ENCODE results near the gene SLC35E2B. TPM values are rescaled to one million over a fixed set of nuclear protein-coding genes. Genes with fewer than 3 reads are reported as not detected.

Gene SLC35E2B
- total and polyA plus RNA-seq, 2 donors (not counting 1 experiment from before 2014, with no cell fraction given) = 17.5 to 55.8 TPM

DNA sequence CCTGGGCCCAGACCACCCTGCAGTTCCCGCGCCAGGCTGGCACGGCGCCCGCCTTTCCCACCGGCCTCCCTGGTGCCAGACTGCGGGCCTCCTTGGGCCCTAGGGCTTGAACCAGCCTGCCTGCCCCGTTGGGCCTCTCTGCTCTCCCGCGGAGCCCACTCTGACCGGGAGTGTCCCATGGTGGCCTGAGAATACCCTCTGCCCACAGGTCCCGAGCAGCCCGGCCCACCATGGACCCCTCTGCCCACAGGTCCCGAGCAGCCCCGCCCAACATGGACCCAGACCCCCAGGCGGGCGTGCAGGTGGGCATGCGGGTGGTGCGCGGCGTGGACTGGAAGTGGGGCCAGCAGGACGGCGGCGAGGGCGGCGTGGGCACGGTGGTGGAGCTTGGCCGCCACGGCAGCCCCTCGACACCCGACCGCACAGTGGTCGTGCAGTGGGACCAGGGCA lies 69.4 kb downstream of the SLC35E2B start:
- no peak for DNase-seq (ENCODE audit: low read depth in 2 of 2)
- H3K9ac ChIP-seq (ENCODE audit: insufficient read depth, low read length) = no peak overlapping the region
- no peaks in the 10 kb centered on the region for H3K4me1 ChIP-seq (ENCODE audit: control insufficient read depth, extremely low read depth, insufficient read depth, low read length)
- H3K27me3 ChIP-seq (ENCODE audit: control insufficient read depth, insufficient read depth, low read length) = no peaks in the 10 kb centered on the region
- TF ChIP-seq CTCF (conservative IDR thresholded peaks at IDR 0.05 in 1 of 2, IDR thresholded peaks at IDR 0.05 in 1 of 2; ENCODE audit: low read depth in 1 of 2, low read length in 2 of 2) (no peak), EZH2 (IDR thresholded peaks at IDR 0.05; ENCODE audit: low read length, missing control alignments) (no peak)
- H2AFZ ChIP-seq (ENCODE audit: low read length) = no peak overlapping the region
- peaks cover 5% of the 10 kb centered on the region for H3K36me3 ChIP-seq (ENCODE audit: control insufficient read depth, insufficient read depth, low read length)
- H3K79me2 ChIP-seq (ENCODE audit: control insufficient read depth, insufficient read depth, low read length) = no peaks in the 10 kb centered on the region
- H3K4me2 ChIP-seq (ENCODE audit: extremely low read depth, insufficient read depth, low read length) = no peak overlapping the region
- no peaks in the 10 kb centered on the region for H4K20me1 ChIP-seq (ENCODE audit: control insufficient read depth, extremely low read depth, insufficient read depth, low read length)
- no peak overlapping the region for H3K4me3 ChIP-seq (replicated peaks in 1 of 4; ENCODE audit: control extremely low read depth in 1 of 4, insufficient read depth in 1 of 4, low read depth in 3 of 4, low read length in 4 of 4)
- H3K9me3 ChIP-seq (ENCODE audit: control insufficient read depth, insufficient read depth, low read depth, low read length) = no peaks in the 10 kb centered on the region
- no peak overlapping the region for H3K27ac ChIP-seq (ENCODE audit: insufficient read depth, low read length)

DNA sequence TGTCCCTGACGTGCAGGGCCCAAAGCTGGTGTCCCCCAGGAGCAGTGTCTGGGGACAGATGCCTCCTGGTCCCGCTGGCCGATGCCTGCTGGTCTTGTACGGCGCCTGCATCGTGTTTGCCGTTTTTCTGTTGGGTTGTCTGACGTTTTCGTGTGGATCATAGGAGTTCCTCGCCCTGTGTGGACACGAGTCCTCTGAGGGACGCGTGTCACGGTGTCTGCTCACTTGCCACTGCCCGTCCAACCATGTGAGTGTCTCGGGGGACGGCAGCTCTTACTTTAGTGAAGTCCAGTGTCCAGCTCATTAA lies 69.9 kb downstream of the SLC35E2B start:
- H3K27ac ChIP-seq (ENCODE audit: insufficient read depth, low read length) = no peak overlapping the region
- no peak overlapping the region for H3K4me3 ChIP-seq (replicated peaks in 1 of 4; ENCODE audit: control extremely low read depth in 1 of 4, insufficient read depth in 1 of 4, low read depth in 3 of 4, low read length in 4 of 4)
- no peak for TF ChIP-seq EZH2 (IDR thresholded peaks at IDR 0.05; ENCODE audit: low read length, missing control alignments)
- TF ChIP-seq CTCF (conservative IDR thresholded peaks at IDR 0.05 in 1 of 2, IDR thresholded peaks at IDR 0.05 in 1 of 2; ENCODE audit: low read depth in 1 of 2, low read length in 2 of 2) = no peak
- H4K20me1 ChIP-seq (ENCODE audit: control insufficient read depth, extremely low read depth, insufficient read depth, low read length) = no peaks in the 10 kb centered on the region
- no peaks in the 10 kb centered on the region for H3K9me3 ChIP-seq (ENCODE audit: control insufficient read depth, insufficient read depth, low read depth, low read length)
- H3K79me2 ChIP-seq (ENCODE audit: control insufficient read depth, insufficient read depth, low read length) = no peaks in the 10 kb centered on the region
- no peak overlapping the region for H2AFZ ChIP-seq (ENCODE audit: low read length)
- DNase-seq (ENCODE audit: low read depth in 2 of 2) = no peak
- no peak overlapping the region for H3K9ac ChIP-seq (ENCODE audit: insufficient read depth, low read length)
- H3K36me3 ChIP-seq (ENCODE audit: control insufficient read depth, insufficient read depth, low read length) = peaks cover 6% of the 10 kb centered on the region
- H3K4me2 ChIP-seq (ENCODE audit: extremely low read depth, insufficient read depth, low read length) = no peak overlapping the region
- H3K4me1 ChIP-seq (ENCODE audit: control insufficient read depth, extremely low read depth, insufficient read depth, low read length) = no peaks in the 10 kb centered on the region
- no peaks in the 10 kb centered on the region for H3K27me3 ChIP-seq (ENCODE audit: control insufficient read depth, insufficient read depth, low read length)

DNA sequence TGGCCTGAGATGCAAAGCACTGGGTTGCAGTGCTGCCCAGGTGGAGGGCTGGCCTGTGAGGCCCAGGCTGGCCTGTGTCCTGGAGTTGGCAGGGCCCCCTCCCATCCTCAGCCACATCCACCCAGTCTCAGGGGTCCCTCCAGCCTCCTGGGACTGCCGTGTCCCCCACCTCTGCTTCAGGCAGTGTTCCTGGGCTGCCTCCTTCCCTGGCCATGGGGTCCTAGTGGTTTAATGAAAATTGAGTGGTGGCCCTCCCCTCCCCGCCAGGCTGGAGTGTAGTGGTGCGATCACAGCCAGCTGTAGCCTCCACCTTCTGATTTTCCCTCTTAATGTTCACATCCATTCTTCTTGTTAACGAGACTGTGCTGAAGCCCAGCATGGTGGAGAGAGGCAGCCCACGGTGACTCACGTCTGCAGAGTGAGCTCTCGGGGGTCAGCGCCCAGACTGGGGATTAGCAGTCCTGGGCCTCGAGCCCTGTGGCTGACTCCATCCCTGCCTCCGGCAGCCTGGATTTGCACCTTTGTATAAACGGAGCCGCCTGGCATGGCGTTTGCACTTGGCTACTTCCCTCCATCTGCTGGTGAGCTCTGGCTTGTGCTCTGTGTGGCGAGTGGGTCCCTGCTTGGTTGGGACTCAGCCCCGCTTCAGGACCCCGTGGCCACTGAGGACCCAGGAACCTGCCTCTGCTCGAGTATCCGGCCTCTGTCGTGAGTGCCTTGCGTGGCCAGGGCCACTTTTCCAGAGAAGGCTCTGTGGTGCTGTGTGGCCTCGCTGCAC lies 70.4 kb downstream of the SLC35E2B start:
- H3K27ac ChIP-seq (ENCODE audit: insufficient read depth, low read length) = no peak overlapping the region
- no peaks in the 10 kb centered on the region for H3K9me3 ChIP-seq (ENCODE audit: control insufficient read depth, insufficient read depth, low read depth, low read length)
- no peak overlapping the region for H3K4me3 ChIP-seq (replicated peaks in 1 of 4; ENCODE audit: control extremely low read depth in 1 of 4, insufficient read depth in 1 of 4, low read depth in 3 of 4, low read length in 4 of 4)
- H3K9ac ChIP-seq (ENCODE audit: insufficient read depth, low read length) = no peak overlapping the region
- no peak overlapping the region for H2AFZ ChIP-seq (ENCODE audit: low read length)
- no peak overlapping the region for H3K4me2 ChIP-seq (ENCODE audit: extremely low read depth, insufficient read depth, low read length)
- H3K79me2 ChIP-seq (ENCODE audit: control insufficient read depth, insufficient read depth, low read length) = peaks cover 1% of the 10 kb centered on the region
- peaks cover 7% of the 10 kb centered on the region for H3K36me3 ChIP-seq (ENCODE audit: control insufficient read depth, insufficient read depth, low read length)
- no peaks in the 10 kb centered on the region for H4K20me1 ChIP-seq (ENCODE audit: control insufficient read depth, extremely low read depth, insufficient read depth, low read length)
- no peaks in the 10 kb centered on the region for H3K27me3 ChIP-seq (ENCODE audit: control insufficient read depth, insufficient read depth, low read length)
- peak in 1 of 2 donors; percentile 48 for DNase-seq (ENCODE audit: low read depth in 2 of 2)
- H3K4me1 ChIP-seq (ENCODE audit: control insufficient read depth, extremely low read depth, insufficient read depth, low read length) = no peaks in the 10 kb centered on the region
- TF ChIP-seq CTCF (conservative IDR thresholded peaks at IDR 0.05 in 1 of 2, IDR thresholded peaks at IDR 0.05 in 1 of 2; ENCODE audit: low read depth in 1 of 2, low read length in 2 of 2) (no peak), EZH2 (IDR thresholded peaks at IDR 0.05; ENCODE audit: low read length, missing control alignments) (no peak)
